HT1080 (cell line): ENCODE data around the gene FLVCR1. TPM values are rescaled to one million over a fixed set of nuclear protein-coding genes. Genes with fewer than 3 reads are reported as not detected.
"Not testable (repeated sequence)": the region's sequence is repeated elsewhere in the genome, so short reads cannot be mapped to it uniquely, and the experiment has no call there.

Experiments used
- DNase-seq: peaks from one replicate; pipeline ENCODE4 v3.0.0-alpha.2; 2015; ENCODE audit warnings: low read depth
- total RNA-seq: library from RNA; depleted of rRNA; stranded (reverse); fragments of >200 nt; shearing (Covaris generic); gene quantifications from 2 replicates; pipeline ENCODE4 v1.2.3, GENCODE V29; 2014

The FLVCR1 gene
- total RNA-seq, 1 experiment from 2014 or later: 7.9 TPM

GRCh38 chr1:212860713-212861581 is 2.9 kb downstream of the FLVCR1 start:
- peak; percentile 5 for DNase-seq

DNA sequence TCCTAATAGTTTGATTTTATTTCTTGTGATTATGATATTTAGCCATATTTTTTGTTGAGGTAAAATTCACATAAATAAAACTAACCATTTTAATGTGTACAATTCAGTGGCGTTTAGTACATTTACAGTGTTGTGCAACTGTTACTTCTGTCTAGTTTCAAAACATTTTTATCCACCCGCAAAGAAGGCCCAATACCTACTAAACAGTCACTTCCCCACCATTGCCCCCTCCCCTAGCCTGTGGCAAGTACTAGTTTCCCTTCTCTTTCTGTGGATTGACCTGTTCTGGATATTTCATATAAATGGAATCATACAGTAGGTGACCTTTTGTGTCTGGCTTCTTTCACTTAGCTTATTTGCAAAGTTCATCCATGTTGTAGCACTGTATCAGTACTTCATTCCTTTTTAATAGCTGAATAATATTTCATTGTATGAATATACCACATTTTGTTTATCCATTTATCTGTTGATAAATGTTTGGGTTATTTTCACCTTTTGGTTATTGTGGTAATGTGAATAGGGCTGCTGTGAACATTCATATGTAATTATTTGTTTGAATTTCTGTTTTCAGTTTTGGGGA is 4.1 kb downstream of the FLVCR1 start:
- no peak for DNase-seq

DNA sequence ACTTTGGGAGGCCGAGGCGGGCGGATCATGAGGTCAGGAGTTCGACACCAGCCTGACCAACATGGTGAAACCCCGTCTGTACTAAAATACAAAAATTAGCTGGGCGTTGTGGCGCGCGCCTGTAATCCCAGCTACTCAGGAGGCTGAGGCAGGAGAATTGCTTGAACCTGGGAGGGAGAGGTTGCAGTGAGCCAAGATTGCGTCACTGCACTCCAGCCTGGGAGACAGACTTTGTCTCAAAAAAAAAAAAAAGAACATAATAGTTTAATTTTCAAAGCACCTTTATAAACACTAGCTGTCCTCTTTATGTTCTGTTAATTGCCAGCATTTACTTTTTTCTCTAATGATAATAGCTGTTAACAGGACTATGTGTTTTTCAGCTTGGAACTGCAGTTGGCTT is 5.3 kb downstream of the FLVCR1 start:
- not testable (repeated sequence) for DNase-seq

GRCh38 chr1:212864201-212864600 is 6.1 kb downstream of the FLVCR1 start:
- DNase-seq: no peak

- DNase-seq: no peak
Measured at GRCh38 chr1:212867192-212867591, 9.1 kb downstream of the FLVCR1 start.

- no peak for DNase-seq
Measured at GRCh38 chr1:212871976-212872375, 13.9 kb downstream of the FLVCR1 start.

- no peak for DNase-seq
Measured at GRCh38 chr1:212873518-212873917, 15.4 kb downstream of the FLVCR1 start.

DNA sequence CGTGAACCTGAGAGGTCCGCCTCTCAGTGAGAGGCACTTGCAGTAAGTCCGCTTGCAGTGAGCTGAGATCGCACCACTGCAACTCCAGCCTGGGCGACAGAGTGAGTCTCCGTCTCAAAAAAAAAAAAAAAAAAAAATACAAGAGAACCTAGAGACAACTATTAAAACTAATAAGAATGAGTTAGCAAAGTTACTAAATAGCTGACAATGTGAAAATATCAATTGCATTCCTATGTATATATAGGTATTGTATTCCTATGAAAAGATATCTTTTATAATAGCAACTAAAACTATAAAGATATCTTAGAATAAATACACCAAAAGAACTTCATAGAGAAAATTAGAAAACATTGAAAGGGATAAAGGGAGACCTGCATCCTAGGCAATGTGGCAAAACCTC is 20.3 kb downstream of the FLVCR1 start:
- no peak for DNase-seq

DNA sequence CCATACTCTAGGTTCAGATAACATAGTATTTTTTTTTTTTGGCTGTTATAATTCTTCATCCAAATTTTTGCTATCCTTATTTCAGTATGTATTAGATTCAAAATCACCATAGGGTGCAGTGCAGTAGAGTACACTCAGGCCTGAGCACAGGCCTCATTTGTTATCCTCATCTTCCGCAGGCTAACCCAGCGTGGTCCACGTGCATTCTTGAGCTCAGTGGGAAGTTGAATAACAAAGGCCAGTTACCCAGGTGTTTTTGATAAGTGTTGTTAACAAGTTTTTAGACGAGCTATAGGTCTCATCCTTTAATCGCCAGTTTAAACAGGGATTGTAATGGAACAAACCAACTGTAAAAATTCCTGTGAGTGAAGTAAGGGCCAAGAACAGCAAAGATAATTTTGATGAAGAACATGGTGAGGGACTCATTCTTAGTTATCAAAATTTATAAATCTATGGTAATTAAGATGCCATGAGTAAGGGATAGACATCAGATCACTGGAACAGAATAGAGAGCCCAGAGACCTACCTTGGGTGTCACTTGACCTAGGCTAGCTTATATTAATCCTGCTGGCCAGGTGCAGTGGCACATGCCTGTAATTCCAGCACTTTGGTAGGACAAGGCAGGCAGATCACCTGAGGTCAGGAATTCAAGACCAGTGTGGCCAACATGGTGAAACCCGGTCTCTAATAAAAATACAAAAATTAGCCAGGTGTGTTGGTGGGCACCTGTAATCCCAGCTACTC is 22.0 kb downstream of the FLVCR1 start:
- no peak for DNase-seq

DNA sequence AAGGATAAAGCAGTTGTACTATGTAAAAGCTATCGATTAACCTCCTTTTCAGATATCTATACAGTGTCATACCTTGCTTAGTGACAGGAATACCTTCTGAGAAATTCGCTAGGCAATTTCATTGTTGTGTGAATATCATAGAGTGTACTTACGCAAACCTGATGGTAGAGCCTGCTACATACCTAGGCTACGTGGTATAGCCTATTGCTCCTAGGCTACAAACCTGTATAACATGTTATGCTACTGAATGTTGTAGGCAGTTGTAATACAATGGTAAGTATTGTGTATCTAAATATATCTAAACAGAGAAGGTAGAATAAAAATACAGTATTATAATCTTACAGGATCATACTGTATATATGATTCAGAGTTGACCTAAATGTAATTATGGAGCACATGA is 26.5 kb downstream of the FLVCR1 start:
- no peak for DNase-seq

DNA sequence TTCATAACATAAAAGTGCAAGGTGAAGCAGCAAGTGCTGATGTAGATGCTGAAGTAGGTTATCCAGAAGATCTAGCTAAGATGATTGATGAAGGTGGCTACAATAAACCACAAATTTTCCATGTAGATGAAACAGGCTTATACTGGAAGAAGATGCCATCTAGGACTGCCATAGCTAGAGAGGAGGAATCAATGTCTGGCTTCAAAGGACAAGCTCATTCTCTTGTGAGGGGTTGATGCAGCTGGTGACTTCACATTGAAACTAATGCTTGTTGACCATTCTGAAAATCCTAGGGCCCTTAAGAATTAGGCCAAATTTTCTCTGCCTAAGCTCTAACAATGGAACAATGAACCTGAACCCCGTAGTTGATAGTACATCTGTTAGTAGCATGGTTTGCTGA is 34.0 kb downstream of the FLVCR1 start:
- DNase-seq: no peak

DNA sequence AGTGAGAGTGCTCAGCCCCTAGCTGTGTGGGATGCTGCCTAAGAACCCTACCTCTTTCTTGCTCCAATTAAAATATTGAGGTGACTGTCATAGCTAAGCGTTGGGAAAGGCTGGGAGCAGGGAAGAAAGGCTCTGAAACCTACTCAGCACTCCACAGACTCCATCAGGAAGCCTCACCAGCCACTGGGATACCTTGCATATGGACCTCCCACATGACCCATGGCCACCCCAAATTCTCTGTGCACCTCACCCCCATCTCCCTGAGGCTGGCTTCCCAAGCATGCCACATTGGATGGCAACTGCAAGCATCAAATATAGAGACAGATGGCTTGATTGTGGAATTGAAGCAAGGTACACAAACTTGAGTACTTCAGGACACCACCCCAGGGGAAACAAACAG is 41.8 kb downstream of the FLVCR1 start:
- no peak for DNase-seq

GRCh38 chr1:212901290-212901689 is 43.2 kb downstream of the FLVCR1 start:
- DNase-seq: no peak

GRCh38 chr1:212902054-212902453 is 44.0 kb downstream of the FLVCR1 start:
- DNase-seq: no peak

GRCh38 chr1:212903664-212904063 is 45.6 kb downstream of the FLVCR1 start:
- no peak for DNase-seq

DNA sequence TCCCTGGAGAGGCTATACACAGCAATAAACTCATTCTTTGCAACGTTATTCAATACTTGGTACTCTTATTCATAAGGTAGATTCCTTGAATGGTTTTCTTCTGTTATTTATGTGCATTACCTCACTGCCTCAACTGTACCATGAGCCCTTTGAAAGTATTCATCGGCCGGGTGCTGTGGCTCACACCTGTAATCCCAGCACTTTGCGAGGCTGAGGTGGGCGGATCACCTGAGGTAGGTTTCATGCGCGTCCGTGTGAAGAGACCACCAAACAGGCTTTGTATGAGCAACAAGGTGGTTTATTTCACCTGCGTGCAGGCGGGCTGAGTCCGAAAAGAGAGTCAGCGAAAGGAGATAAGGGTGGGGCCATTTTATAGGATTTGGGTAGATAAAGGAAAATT is 50.0 kb downstream of the FLVCR1 start:
- DNase-seq: not testable (repeated sequence)

GRCh38 chr1:212908971-212909370 is 50.9 kb downstream of the FLVCR1 start:
- DNase-seq: no peak

DNA sequence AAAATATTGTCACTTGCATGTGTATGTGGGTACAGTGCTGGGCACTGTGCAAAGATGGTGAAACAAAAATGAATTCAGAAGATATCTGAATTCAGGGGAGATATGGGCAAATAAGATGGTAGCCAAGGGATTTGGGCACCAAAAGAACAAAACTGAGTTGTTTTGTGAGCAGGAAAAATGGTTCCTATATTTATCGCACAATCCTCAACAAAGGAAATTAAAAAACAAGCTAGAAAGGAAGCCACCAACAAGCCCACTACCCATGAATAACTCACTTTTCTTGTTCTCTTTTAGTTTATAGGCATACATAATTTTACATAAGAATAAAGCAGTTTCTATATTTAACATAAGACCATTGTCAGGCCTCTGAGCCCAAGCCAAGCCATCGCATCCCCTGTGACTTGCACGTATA is 51.6 kb downstream of the FLVCR1 start:
- DNase-seq: no peak

GRCh38 chr1:212910213-212910612 is 52.1 kb downstream of the FLVCR1 start:
- not testable (repeated sequence) for DNase-seq

GRCh38 chr1:212913638-212914037 is 55.6 kb downstream of the FLVCR1 start:
- DNase-seq: not testable (repeated sequence)

DNA sequence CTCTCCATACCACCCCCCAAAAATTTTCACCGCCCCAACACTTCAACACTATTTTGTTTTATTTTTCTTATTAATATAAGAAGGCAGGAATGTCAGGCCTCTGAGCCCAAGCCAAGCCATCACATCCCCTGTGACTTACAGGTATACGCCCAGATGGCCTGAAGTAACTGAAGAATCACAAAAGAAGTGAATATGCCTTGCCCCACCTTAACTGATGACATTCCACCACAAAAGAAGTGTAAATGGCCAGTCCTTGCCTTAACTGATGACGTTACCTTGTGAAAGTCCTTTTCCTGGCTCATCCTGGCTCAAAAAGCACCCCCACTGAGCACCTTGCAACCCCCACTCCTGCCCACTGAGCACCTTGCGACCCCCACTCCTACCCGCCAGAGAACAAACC is 56.0 kb downstream of the FLVCR1 start:
- DNase-seq: not testable (repeated sequence)

DNA sequence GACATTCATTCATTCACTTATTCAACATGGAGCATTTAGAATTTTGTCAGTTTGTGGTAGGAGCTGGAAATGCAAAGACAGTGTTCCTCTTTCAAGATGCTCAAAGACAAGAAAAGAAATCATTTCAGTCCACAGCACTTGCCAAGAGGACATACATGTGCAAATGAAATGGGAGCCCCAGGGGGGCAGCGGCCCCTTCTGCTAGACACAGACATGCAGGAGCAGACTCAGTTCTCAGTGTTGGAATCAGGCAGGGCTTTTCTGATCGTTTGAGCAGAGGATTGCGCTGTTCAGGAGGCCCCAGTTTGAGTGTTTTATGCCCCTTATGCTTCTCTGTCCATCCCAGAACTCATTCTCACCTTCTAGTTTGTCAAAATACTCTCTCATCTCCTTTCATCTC is 56.7 kb downstream of the FLVCR1 start:
- DNase-seq: no peak
